Lower leg skin (tissue), 4 donors: Measurements from ENCODE around the gene PTGFRN. TPM values are rescaled to one million over a fixed set of nuclear protein-coding genes. Genes with fewer than 3 reads are reported as not detected.

Experiments
- DNase-seq, 2 donors: peaks; one replicate each; pipeline ENCODE4 v3.0.0-alpha.2; 2019; ENCODE audit warnings: low spot score in 2 of 2
- H3K4me3 ChIP-seq: fragments of 200-600 bp; sonication (generic); 2 replicates; pipeline ENCODE4 v1.5.1; 2017; ENCODE audit warnings: mild to moderate bottlenecking, low read depth; ENCODE audit not compliant: poor library complexity, severe bottlenecking
- POLR2A ChIP-seq, 2 donors: fragments of 450-650 bp; IDR thresholded peaks; one replicate each; pipeline ENCODE4 v1.6.1; 2016 to 2017; ENCODE audit warnings: antibody characterized with exemption in 2 of 2, mild to moderate bottlenecking in 1 of 2, moderate library complexity in 1 of 2
- WGBS, 2 donors: methylation state at CpG; one replicate each; pipeline ENCODE4 v1.1.5; 2018; 5-methylcytosine and 5-hydroxymethylcytosine counted together
- intact Hi-C: fragments of 100-400 bp; cut with DNase I; formaldehyde crosslinking; loops from one replicate; pipeline ENCODE4 v1.15.0; 2023; ENCODE audit warnings: low total_unique reads
- total RNA-seq, 4 donors: library from RNA; depleted of rRNA; stranded (reverse); fragments of >200 nt; gene quantifications; one replicate each; pipeline ENCODE4 v1.1.0, GENCODE V29; 2016
- TF ChIP-seq, protein P1 (sequence below), 3 donors: fragments of 450-650 bp; IDR thresholded peaks; one replicate each; pipeline ENCODE4 v1.5.1; 2016; ENCODE audit warnings: antibody characterized with exemption in 3 of 3, mild to moderate bottlenecking in 3 of 3, moderate library complexity in 2 of 3

PTGFRN gene
- total RNA-seq, 4 donors from 2014 or later, result 58.0 to 92.4 (median 84.5) TPM

DNA sequence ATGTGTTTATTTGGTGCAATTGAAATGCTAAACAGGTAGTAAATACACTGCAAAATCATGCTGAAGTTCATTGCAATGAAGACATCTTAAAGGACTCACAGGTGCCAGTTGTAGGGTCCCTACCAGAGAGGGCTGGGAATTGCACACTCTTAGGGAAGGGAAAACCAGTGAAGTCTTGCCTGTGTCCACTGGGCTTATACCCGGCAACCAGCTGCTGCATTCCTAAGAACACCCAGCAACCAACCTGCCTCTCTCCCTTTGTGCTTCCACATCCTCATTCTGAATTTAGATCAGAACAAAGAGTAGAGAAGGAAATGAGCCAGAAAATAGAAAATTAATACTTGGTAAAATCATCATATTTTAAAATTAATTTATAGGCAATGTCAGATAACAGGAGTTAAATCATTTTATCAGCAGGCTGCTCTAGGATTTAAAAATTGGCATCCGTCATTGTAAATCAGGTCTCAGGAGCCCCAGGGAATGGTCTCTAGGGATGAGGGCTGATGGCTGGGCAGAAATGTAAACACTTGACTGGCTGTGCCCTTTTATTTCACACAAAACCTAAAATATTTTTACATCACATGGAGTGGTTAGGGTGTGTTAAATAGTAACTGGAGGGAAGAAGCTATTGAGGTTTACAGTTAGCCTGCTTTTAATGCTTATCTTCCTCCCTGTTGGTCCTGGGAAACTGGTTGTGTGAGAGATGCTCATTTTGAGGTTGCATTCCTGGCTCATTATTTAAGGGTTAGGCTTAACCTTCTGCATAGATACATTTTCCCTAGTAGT, 31.3 kb downstream of the PTGFRN start:
- TF ChIP-seq, protein P1, sequence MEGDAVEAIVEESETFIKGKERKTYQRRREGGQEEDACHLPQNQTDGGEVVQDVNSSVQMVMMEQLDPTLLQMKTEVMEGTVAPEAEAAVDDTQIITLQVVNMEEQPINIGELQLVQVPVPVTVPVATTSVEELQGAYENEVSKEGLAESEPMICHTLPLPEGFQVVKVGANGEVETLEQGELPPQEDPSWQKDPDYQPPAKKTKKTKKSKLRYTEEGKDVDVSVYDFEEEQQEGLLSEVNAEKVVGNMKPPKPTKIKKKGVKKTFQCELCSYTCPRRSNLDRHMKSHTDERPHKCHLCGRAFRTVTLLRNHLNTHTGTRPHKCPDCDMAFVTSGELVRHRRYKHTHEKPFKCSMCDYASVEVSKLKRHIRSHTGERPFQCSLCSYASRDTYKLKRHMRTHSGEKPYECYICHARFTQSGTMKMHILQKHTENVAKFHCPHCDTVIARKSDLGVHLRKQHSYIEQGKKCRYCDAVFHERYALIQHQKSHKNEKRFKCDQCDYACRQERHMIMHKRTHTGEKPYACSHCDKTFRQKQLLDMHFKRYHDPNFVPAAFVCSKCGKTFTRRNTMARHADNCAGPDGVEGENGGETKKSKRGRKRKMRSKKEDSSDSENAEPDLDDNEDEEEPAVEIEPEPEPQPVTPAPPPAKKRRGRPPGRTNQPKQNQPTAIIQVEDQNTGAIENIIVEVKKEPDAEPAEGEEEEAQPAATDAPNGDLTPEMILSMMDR (IDR thresholded peaks at IDR 0.05), result no peak
- no peak for TF ChIP-seq POLR2A (IDR thresholded peaks at IDR 0.05)
- no peak overlapping the region for H3K4me3 ChIP-seq
- 78 to 81% methylated on average over 2 of the region's 2 CpGs for WGBS, 2 donors
- DNase-seq, result no peak
- intact Hi-C loops, result no loop called here

DNA sequence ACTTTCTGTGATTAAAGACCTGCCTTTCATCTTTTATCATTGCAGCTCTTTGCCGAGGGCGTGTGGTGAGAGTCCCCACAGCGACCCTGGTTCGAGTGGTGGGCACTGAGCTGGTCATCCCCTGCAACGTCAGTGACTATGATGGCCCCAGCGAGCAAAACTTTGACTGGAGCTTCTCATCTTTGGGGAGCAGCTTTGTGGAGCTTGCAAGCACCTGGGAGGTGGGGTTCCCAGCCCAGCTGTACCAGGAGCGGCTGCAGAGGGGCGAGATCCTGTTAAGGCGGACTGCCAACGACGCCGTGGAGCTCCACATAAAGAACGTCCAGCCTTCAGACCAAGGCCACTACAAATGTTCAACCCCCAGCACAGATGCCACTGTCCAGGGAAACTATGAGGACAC, 32.0 kb downstream of the PTGFRN start:
- intact Hi-C loops, result no loop called here
- no peak overlapping the region for H3K4me3 ChIP-seq
- DNase-seq, result peak in 1 of 2 donors; percentile 75
- WGBS, 2 donors, result 91 to 92% methylated on average over 13 of the region's 13 CpGs
- TF ChIP-seq, protein P1 (IDR thresholded peaks at IDR 0.05), result no peak
- TF ChIP-seq POLR2A (IDR thresholded peaks at IDR 0.05), result no peak

DNA sequence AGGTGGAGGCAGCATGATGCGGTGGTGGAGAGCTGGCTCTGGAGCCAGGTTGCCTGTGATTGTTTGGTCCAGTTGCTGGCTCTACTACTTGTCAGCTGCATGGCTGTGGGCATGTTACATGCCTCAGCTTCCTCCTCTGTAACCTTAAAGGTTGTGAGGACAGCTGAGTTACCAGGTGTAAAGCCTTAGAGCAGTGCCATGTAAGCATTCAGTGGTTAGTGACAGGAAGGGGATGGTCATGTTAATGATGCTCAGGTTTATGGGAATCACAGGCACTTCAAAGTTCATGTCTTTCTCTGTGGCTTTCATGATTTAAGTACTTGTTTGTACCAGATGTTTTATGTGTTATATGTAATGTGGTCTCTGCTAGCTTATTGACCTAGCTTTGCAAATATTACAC, 32.6 kb downstream of the PTGFRN start:
- H3K4me3 ChIP-seq, result no peak overlapping the region
- WGBS, 2 donors, result 78% methylated on average over 1 of the region's 1 CpG
- intact Hi-C loops, result no loop called here

DNA sequence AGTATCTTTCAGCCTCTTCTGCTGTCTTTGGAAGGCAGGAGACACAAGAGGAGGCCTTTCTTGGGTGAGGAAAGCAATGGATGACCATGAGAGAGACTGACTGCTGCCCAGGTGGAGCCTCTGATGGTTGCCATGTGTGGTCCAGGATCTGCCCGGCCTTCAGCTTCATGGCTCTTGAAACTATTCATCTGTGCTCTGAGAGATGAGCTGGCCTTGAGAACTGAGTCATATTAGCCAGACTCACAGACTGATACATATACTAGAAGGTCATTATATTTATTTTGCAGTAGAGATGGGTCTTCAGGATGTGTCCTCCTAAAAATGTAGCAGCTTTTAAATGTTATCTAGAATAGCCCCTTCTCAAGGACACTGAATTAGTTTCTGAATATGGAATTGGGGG, 33.7 kb downstream of the PTGFRN start:
- no peak overlapping the region for H3K4me3 ChIP-seq
- WGBS, 2 donors, result 84 to 86% methylated on average over 1 of the region's 1 CpG
- TF ChIP-seq, protein P1 (IDR thresholded peaks at IDR 0.05), result no peak
- no peak for TF ChIP-seq POLR2A (IDR thresholded peaks at IDR 0.05)
- no peak for DNase-seq
- intact Hi-C loops, result no loop called here

More for the DNA sequence above, 32.6 kb downstream of the PTGFRN start:
- DNase-seq, result no peak
- TF ChIP-seq, protein P1 (IDR thresholded peaks at IDR 0.05), result no peak

DNA sequence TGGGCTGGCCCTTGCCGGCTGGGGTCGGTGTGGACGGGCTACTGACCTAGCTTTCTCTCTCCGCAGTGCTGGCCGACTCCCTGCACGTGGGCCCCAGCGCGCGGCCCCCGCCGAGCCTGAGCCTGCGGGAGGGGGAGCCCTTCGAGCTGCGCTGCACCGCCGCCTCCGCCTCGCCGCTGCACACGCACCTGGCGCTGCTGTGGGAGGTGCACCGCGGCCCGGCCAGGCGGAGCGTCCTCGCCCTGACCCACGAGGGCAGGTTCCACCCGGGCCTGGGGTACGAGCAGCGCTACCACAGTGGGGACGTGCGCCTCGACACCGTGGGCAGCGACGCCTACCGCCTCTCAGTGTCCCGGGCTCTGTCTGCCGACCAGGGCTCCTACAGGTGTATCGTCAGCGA, 34.9 kb downstream of the PTGFRN start:
- DNase-seq, result no peak
- H3K4me3 ChIP-seq, result no peak overlapping the region
- intact Hi-C loops, result no loop called here
- 94 to 95% methylated on average over 39 to 42 of the region's 42 CpGs for WGBS, 2 donors
- TF ChIP-seq POLR2A (IDR thresholded peaks at IDR 0.05), result no peak
- TF ChIP-seq, protein P1 (IDR thresholded peaks at IDR 0.05), result no peak

DNA sequence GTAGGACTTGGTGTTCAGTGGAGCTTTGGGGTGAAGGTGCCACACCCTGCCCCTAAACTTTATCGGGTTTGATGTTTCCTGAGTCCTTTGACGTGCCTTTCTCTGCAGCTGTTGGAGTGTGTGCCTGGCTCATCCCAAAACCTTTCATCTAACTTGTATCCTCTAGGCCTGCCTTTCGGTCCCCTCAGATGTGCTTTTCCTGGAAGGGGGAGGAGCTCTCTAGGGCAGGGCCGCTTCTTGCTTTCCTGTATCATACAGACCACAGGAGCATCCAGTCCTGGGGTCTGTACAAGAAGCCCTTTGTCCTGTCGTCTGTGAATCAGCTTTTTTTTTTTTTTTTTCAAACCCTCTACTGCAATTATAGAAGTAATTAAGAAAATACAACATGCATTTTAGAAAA, 35.7 kb downstream of the PTGFRN start:
- intact Hi-C loops, result no loop called here
- no peak overlapping the region for H3K4me3 ChIP-seq
- 70 to 79% methylated on average over 5 of the region's 5 CpGs for WGBS, 2 donors
- TF ChIP-seq, protein P1 (IDR thresholded peaks at IDR 0.05), result no peak
- TF ChIP-seq POLR2A (IDR thresholded peaks at IDR 0.05), result no peak
- no peak for DNase-seq
